Uterus (tissue), 4 donors: Measurements from ENCODE around the gene BAD. TPM values are rescaled to one million over a fixed set of nuclear protein-coding genes. Genes with fewer than 3 reads are reported as not detected.

Experiments
- DNase-seq, 2 donors: peaks; one replicate each; pipeline ENCODE4 v3.0.0-alpha.2; 2019 to 2020
- H3K27ac ChIP-seq, 2 donors: fragments of 200-600 bp; sonication (generic); 1 replicate in 1 of 2; 2 replicates in 1 of 2; pipeline ENCODE4 v1.5.1; 2016 to 2018
- H3K27me3 ChIP-seq, 2 donors: fragments of 200-600 bp; sonication (generic); one replicate each; pipeline ENCODE4 v1.5.1; 2018 to 2019; ENCODE audit warnings: control low read depth in 1 of 2
- H3K36me3 ChIP-seq, 2 donors: fragments of 200-600 bp; sonication (generic); one replicate each; pipeline ENCODE4 v1.5.1; 2019; ENCODE audit warnings: control low read depth in 1 of 2
- H3K4me1 ChIP-seq, 2 donors: fragments of 200-600 bp; sonication (generic); one replicate each; pipeline ENCODE4 v1.5.1; 2018 to 2019; ENCODE audit warnings: control low read depth in 1 of 2
- H3K4me3 ChIP-seq, 2 donors: fragments of 200-600 bp; sonication (generic); 1 replicate in 1 of 2; 2 replicates in 1 of 2; pipeline ENCODE4 v1.5.1; 2018 to 2019; ENCODE audit warnings: mild to moderate bottlenecking in 1 of 2
- H3K9me3 ChIP-seq, 2 donors: fragments of 200-600 bp; sonication (generic); one replicate each; pipeline ENCODE4 v1.5.1; 2019; ENCODE audit warnings: control low read depth in 1 of 2
- POLR2A ChIP-seq, 2 donors: fragments of 450-650 bp; IDR thresholded peaks; one replicate each; pipeline ENCODE4 v1.6.1; 2016; ENCODE audit warnings: antibody characterized with exemption in 2 of 2, mild to moderate bottlenecking in 1 of 2, moderate library complexity in 1 of 2
- intact Hi-C: fragments of 100-400 bp; cut with DNase I; formaldehyde crosslinking; loops from one replicate; pipeline ENCODE4 v1.15.1; 2023; ENCODE audit warnings: low total_unique reads
- total RNA-seq, 4 donors: library from RNA; depleted of rRNA in 3 of 4; stranded (reverse); fragments of >200 nt in 3 of 4; gene quantifications; one replicate each; pipeline versions ENCODE4 v1.1.0 to v1.2.4, GENCODE V29; 2014 to 2023
- TF ChIP-seq, protein P1 (sequence below), 4 experiments: fragments of 200-600 bp in 2 of 4; fragments of 450-650 bp in 2 of 4; sonication (generic) in 2 of 4; IDR thresholded peaks; one replicate each; pipeline ENCODE4 v1.5.1; 2016 to 2019; ENCODE audit warnings: antibody characterized with exemption in 4 of 4, mild to moderate bottlenecking in 2 of 4, moderate library complexity in 1 of 4
- donor health status: DM: yes; HTN: yes; CAD: no.

The BAD gene
- total RNA-seq, 4 donors from 2014 or later: 54.8 to 72.9 (median 62.0) TPM

DNA sequence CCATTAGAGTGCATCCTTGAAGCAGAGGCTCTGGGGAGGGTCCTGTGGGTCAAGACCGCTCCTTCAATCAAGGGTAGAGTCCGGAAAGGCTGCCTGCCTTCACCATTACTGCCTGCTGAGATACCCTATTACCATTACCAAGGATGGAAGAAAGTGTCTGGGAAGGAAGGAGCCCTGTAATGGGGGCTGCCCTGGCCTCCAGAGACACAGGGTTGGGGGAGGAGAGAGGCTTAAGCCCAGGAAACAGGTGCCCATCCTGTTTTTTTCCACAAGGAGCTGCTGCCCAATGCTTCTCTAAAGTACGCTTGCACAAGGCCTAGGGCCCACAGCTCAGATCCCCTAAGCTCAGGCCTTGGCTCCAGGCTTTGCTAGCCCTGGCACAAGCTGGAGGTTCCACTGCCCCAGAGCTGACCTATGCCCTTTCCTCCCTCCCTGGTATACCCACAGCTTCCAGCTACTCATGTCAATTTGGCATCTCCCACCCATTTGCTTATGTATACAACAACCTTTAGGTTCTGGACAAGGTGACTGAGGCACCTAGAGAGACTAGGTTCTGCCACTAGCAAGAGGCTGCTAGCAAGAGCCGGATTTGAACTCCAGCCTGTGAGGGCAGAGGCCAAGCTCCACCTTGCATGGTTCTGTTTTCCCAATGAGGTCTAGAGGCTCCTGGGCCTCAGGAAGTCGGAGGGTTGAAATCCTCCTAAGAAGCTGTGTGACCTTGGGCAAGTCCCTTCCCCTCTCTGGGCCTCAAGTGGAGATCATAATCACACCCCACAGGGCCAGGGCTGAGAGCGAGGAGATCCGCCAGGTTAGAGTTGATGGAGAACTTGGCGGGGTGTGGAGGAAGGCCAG, 34.7 kb downstream of the BAD start:
- no peaks in the 10 kb centered on the region for H3K9me3 ChIP-seq
- TF ChIP-seq, protein P1, sequence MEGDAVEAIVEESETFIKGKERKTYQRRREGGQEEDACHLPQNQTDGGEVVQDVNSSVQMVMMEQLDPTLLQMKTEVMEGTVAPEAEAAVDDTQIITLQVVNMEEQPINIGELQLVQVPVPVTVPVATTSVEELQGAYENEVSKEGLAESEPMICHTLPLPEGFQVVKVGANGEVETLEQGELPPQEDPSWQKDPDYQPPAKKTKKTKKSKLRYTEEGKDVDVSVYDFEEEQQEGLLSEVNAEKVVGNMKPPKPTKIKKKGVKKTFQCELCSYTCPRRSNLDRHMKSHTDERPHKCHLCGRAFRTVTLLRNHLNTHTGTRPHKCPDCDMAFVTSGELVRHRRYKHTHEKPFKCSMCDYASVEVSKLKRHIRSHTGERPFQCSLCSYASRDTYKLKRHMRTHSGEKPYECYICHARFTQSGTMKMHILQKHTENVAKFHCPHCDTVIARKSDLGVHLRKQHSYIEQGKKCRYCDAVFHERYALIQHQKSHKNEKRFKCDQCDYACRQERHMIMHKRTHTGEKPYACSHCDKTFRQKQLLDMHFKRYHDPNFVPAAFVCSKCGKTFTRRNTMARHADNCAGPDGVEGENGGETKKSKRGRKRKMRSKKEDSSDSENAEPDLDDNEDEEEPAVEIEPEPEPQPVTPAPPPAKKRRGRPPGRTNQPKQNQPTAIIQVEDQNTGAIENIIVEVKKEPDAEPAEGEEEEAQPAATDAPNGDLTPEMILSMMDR (IDR thresholded peaks at IDR 0.05): no peak
- TF ChIP-seq POLR2A (IDR thresholded peaks at IDR 0.05): no peak
- no peaks in the 10 kb centered on the region for H3K27me3 ChIP-seq
- H3K4me3 ChIP-seq: no peak overlapping the region
- H3K4me1 ChIP-seq: peaks cover 0 to 16% of the 10 kb centered on the region in 2 donors
- intact Hi-C loops: no loop called here
- no peak for DNase-seq
- H3K27ac ChIP-seq: no peak overlapping the region
- no peaks in the 10 kb centered on the region for H3K36me3 ChIP-seq

DNA sequence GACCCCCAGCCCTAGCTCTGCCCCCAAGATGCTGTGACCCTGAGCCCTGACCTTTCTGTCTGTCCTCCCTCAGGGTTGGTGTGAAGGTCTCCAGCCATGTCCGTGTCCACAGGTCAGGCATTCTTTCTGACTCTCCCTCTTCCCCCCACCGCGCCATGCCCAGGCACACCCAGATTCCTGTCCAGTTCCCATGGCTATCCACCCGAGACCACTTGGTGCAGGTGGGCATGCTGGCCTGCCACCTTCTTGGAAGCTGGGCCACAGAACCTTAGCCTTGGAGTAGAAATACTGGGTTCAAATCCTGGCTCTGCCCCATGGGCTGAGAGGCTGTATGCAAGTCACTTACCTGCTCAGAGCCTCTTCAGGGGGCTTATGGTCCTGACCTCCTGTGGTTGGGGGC, 35.4 kb downstream of the BAD start:
- H3K9me3 ChIP-seq: no peaks in the 10 kb centered on the region
- TF ChIP-seq, protein P1 (IDR thresholded peaks at IDR 0.05): no peak
- no peak for TF ChIP-seq POLR2A (IDR thresholded peaks at IDR 0.05)
- DNase-seq: no peak
- intact Hi-C loops: no loop called here
- no peak overlapping the region for H3K27ac ChIP-seq
- no peaks in the 10 kb centered on the region for H3K36me3 ChIP-seq
- H3K4me1 ChIP-seq: peaks cover 0 to 16% of the 10 kb centered on the region in 2 donors
- no peaks in the 10 kb centered on the region for H3K27me3 ChIP-seq
- H3K4me3 ChIP-seq: no peak overlapping the region

DNA sequence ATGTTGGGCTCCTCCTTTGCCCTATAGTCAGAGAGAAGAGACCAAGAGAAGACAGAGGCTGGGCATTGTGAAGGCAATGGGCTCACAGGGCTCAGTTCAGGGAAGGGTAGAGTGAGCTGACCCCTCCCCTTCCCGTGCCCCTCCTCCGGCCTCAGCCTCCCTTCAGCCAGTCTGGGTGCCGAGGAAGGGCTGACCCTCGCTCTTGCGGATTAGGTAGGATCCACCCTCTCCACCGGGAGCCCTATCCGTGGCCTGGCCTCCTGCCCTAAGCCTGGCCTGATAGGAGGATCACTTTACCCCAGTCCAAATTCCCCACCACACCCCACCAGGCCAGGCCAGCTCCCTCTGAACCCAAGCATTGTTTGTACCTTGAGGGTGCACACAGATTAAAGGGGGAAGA, 35.9 kb downstream of the BAD start:
- H3K27me3 ChIP-seq: no peaks in the 10 kb centered on the region
- H3K9me3 ChIP-seq: no peaks in the 10 kb centered on the region
- DNase-seq: no peak
- no peak for TF ChIP-seq POLR2A (IDR thresholded peaks at IDR 0.05)
- TF ChIP-seq, protein P1 (IDR thresholded peaks at IDR 0.05): no peak
- H3K4me3 ChIP-seq: no peak overlapping the region
- no peak overlapping the region for H3K27ac ChIP-seq
- intact Hi-C loops: no loop called here
- peaks cover 0 to 16% of the 10 kb centered on the region in 2 donors for H3K4me1 ChIP-seq
- H3K36me3 ChIP-seq: no peaks in the 10 kb centered on the region

DNA sequence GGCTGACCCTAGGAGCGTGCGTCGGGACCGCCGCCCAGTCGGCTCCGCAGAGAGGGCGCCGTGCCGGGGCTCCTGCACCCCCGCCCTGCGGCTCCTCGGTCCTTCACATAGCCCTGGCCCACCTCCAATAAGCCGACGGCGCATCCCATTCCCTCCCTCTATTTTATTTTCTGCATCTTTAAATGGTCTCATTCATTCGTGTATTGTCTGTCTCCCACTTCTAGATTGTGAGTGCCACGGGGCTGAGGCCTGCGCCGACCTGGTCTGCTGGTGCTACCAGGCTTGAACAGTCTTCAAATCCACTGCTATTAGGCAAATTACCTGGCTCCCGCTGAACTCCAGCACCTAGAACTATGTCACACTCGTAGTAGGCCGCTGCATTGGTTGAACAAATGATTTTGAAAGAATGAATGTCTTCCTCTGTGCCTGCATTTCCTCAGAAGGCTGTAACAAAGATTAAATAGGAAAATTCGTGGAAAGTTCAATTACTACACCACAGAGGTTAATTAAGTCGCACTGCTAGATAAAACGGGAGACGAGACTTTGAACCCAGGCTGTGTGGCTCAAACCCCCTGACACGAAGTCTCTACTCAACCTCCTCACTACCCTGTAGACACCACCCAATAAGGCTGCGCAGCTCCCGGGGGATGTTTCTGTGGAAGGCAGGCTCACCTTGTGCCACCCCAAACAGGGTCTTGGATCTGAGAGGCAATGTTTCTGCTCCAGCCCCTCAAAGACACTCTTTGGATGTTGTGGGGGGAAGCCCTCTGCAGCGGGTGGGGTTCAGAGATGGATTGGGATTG, 36.5 kb downstream of the BAD start:
- intact Hi-C loops: no loop called here
- DNase-seq: no peak

More for the DNA sequence above, 36.5 kb downstream of the BAD start:
- Histone ChIP-seq H3K9me3 (no peaks in the 10 kb centered on the region), H3K36me3 (no peaks in the 10 kb centered on the region), H3K4me3 (peak overlapping the region; percentile 52 to 60), H3K27me3 (no peaks in the 10 kb centered on the region), H3K4me1 (peaks cover 0 to 16% of the 10 kb centered on the region in 2 donors), H3K27ac (peak overlapping the region; percentile 79 to 85)
- no peak for TF ChIP-seq POLR2A (IDR thresholded peaks at IDR 0.05)
- TF ChIP-seq, protein P1 (IDR thresholded peaks at IDR 0.05): no peak
